GM12865 (cell line): ENCODE data around the gene COQ10B.

Source experiments
- DNase-seq: peaks from one replicate; pipeline ENCODE4 v3.0.0; 2010; ENCODE audit warnings: low read depth
- H3K4me3 ChIP-seq: 2 replicates; pipeline ENCODE4 v1.5.1; 2011; ENCODE audit warnings: mild to moderate bottlenecking, low read depth, low read length, control low read depth
- TF ChIP-seq, protein P1 (sequence below): IDR thresholded peaks from 2 replicates; pipeline ENCODE4 v1.5.1; 2011; ENCODE audit warnings: low read length, control low read depth, low read depth, inconsistent platforms; ENCODE audit not compliant: insufficient read depth; ENCODE audit errors: missing control alignments

The COQ10B gene

GRCh38 chr2:197487385-197487784, 34.0 kb downstream of the COQ10B start:
- TF ChIP-seq, protein P1, sequence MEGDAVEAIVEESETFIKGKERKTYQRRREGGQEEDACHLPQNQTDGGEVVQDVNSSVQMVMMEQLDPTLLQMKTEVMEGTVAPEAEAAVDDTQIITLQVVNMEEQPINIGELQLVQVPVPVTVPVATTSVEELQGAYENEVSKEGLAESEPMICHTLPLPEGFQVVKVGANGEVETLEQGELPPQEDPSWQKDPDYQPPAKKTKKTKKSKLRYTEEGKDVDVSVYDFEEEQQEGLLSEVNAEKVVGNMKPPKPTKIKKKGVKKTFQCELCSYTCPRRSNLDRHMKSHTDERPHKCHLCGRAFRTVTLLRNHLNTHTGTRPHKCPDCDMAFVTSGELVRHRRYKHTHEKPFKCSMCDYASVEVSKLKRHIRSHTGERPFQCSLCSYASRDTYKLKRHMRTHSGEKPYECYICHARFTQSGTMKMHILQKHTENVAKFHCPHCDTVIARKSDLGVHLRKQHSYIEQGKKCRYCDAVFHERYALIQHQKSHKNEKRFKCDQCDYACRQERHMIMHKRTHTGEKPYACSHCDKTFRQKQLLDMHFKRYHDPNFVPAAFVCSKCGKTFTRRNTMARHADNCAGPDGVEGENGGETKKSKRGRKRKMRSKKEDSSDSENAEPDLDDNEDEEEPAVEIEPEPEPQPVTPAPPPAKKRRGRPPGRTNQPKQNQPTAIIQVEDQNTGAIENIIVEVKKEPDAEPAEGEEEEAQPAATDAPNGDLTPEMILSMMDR = no peak
- H3K4me3 ChIP-seq = no peak overlapping the region
- no peak for DNase-seq

DNA sequence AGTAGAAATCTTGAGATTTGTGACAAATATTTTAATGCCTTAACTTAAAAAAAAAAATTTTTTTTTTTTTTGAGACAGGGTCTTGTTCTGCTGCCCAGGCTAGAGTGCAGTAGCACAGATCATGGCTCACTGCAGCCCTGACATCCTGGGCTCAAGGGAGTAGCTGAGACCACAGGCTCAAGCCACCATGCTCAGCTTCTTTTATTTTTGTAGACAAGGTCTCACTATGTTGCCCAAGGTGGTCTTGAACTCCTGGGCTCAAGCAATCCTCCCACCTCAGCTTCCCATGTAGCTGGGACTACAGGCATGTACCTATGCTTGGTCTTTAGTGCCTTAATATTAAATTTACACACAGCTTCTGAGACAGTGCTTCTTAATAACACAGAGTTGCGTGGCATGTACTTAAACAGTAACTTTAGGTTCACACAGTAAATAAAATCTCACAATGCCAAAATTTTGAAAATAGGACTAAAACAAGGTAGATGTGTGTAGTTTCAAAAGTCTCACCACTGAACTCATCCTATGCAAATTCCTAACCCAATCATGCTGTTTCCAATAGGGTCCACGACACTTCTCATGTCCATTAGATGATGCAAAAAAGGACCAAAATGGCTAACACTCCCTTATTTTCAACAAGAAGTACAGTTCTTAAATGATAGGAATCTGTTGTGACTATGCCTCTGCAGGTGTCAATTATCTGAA, 42.2 kb downstream of the COQ10B start:
- DNase-seq = no peak
- TF ChIP-seq, protein P1 = no peak
- H3K4me3 ChIP-seq = no peak overlapping the region; the same call in none of the 2 replicates

DNA sequence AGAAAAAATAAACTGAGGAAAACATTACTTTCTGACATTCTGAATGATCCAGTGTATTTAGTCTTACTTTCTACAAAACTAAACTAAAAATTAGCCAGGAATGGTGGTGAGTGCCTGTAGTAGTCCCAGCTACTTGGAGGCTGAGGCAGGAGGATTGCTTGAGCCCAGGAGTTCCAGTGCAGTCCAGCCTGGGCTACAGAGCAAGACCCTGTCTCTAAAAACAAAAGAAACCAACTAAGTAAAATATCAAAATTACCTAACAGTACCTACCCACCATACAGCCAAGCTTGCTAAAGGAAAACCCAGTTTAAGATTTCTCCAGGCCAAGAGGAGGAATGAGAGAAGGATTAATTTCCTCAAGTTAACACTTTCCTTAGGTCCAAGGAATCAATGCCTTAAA, 43.3 kb downstream of the COQ10B start:
- DNase-seq = no peak
- TF ChIP-seq, protein P1 = no peak
- peak overlapping the region; percentile 73 for H3K4me3 ChIP-seq

DNA sequence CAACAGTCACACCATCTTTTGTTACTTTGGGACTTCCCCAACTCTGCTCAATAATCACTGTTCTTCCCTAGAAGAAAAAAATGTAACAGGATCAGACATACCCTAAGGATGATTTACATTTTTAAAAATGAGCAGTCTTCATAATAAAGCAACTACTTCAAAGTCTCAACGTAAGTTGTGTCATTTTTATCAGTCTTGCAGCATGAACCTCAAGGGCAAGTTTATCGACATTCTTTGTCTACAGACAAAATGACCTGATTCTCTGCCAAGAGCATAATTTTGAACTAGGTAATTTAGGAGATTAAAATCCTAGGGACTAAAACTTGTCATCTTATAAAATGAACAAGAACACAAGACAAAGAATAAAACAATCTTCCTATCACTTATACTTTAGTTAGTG, 44.0 kb downstream of the COQ10B start:
- H3K4me3 ChIP-seq = peak overlapping the region; percentile 73
- DNase-seq = no peak
- TF ChIP-seq, protein P1 = no peak

DNA sequence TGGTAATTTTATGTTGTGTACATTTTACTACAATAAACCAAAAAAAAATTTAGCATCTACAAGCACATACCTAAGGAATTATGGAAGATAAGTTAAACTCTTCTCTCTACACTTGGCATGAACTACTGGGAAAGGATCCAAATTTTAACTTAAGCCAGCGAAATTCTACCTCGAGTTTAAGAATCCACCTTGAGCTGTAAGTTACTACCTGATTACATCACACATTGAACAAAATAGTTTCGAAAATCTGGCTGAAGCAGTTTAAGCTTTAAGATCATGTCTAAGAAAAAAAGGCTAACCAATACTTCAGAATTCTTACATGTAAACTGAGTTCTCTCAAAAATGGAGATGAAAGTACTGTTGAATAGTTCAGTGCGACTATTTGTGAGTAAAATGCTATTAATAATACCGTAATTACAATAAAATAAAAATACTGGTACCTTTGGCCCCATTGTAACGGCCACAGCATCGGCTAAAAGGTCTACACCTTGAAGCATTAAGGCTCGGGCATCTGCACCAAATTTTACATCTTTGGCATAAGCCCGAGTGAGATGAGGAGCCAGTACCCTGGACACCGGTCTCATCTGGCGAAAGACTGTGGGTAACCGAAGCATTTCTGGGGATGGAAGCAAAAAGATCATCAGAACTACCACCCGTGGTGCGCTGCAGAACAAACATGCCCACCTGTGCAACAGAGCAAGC, 45.0 kb downstream of the COQ10B start:
- DNase-seq = no peak
- TF ChIP-seq, protein P1 = no peak
- peak overlapping the region; percentile 73 for H3K4me3 ChIP-seq

GRCh38 chr2:197498937-197499593, 45.7 kb downstream of the COQ10B start:
- DNase-seq = peak; percentile 79
- H3K4me3 ChIP-seq = peak overlapping the region; percentile 73
- TF ChIP-seq, protein P1 = no peak
